Dedifferentiated amniotic fluid mesenchymal stem cell (primary cell): ENCODE data around the gene TBX20.
"Not testable (repeated sequence)": the region's sequence is repeated elsewhere in the genome, so short reads cannot be mapped to it uniquely, and the experiment has no call there.

Source experiments
- DNase-seq: peaks from one replicate; pipeline ENCODE4 v3.0.0-alpha.2; 2016; ENCODE audit errors: extremely low spot score

The TBX20 gene

DNA sequence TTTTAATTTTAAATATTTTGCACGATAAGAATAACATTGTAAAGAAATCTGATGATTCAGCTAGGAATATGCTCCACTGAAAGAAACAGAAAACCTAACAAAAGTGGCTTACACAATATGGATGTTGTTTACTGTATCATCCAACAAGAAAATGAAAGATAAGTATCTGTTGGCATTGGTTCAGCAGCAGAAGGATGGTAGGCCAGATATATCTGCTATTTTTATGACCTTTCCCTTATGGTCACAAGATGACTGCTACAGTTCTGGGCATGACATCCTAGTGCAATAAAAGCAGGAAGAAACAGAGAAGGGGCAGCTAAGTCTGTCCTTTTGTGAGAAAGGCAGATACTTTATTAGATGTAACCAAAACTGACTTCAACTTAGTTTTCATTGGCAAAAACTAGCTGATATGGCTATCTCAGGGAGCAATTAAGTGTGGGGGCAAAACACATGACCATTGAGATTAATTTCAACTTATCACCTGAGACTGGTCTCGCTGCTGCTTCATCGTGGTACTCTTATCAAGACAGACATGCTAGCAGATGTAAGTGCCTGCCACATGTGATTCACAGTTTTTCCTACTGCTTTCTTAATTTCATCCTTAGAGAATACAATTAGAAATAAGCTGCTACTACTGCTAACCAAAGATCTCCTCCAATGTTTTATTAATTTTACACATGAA, 92.7 kb downstream of the TBX20 start:
- DNase-seq: not testable (repeated sequence)
